Measurements from ENCODE around the gene F8A3.
"Not testable (repeated sequence)": the region's sequence is repeated elsewhere in the genome, so short reads cannot be mapped to it uniquely, and the experiment has no call there.

F8A3 gene

GRCh38 chrX:155458471-155458870, at the start of gene F8A3:
F8A3 (minus strand) TSS chrX:155458620; CDS start chrX:155458600, 20 bp downstream.
- not testable (repeated sequence) for DNase-seq (ENCODE audit: low read depth in 2 of 2)

DNA sequence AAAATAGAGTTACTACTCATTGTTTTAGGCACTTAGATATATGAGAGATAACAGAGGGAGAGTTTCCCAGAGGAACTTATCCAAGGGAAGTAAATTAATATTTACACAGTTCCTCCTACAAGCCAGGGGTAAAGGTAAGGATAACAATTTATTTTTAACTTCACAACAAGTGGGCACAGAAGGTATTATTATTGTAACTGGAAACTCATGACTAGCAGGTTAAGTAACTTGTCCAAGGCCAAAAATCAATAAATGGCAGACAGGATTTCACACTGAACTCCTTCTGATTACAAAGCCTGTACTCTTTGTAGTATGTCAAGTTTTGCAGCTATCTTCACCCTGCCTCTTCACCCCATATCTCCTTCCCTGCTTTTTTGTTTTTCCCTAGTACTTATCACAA, 46.9 kb upstream of the F8A3 start:
- no peak for DNase-seq (ENCODE audit: low read depth in 2 of 2)

- DNase-seq (ENCODE audit: low read depth in 2 of 2) = not testable (repeated sequence)
These were observed 36.7 kb upstream of the F8A3 start for GRCh38 chrX:155495134-155495533.

- DNase-seq (ENCODE audit: low read depth in 2 of 2) = not testable (repeated sequence)
These were observed 33.0 kb upstream of the F8A3 start for GRCh38 chrX:155491421-155491820.

- DNase-seq (ENCODE audit: low read depth in 2 of 2) = not testable (repeated sequence)
These were observed 18.7 kb upstream of the F8A3 start for GRCh38 chrX:155477136-155477535.

- DNase-seq (ENCODE audit: low read depth in 2 of 2) = not testable (repeated sequence)
These were observed 8.0 kb upstream of the F8A3 start for GRCh38 chrX:155466269-155466938.

- DNase-seq (ENCODE audit: low read depth in 2 of 2) = not testable (repeated sequence)
These were observed 2.1 kb upstream of the F8A3 start for GRCh38 chrX:155460501-155460900.

DNA sequence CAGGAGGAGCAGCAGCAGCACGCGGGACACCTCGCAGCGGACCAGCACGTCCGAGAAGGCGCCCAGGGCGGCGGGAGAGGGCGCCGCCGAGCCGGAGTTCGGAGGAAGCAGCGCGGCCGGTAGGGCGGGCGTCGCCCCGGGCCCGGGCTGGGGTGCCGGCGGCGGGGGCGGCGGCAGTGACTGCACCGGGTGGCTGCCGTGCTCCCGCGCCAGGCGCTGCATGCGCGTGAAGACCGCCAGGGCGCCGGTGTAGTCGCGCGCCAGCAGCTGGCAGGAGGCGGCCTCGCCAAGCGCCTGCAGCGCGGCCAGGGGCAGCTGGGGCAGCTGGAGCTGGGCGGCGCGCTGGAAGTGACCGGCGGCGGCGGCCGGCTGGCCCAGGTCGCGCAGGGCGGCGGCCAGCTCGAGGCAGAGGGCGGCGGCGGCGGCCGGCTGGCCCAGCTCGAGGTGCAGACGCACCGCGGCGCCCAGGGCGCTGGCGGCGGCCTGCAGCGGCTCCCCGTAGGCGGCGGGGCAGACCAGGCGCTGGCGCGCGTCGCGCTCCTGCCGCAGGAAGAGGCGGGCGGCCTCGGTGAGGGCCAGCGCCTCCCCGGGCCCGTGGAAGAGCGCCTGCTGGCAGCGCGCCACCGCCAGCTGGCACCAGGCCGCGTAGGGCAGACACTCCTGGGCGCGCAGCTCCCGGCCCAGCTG, 516 bp downstream of the F8A3 start:
- DNase-seq (ENCODE audit: low read depth in 2 of 2) = not testable (repeated sequence)

DNA sequence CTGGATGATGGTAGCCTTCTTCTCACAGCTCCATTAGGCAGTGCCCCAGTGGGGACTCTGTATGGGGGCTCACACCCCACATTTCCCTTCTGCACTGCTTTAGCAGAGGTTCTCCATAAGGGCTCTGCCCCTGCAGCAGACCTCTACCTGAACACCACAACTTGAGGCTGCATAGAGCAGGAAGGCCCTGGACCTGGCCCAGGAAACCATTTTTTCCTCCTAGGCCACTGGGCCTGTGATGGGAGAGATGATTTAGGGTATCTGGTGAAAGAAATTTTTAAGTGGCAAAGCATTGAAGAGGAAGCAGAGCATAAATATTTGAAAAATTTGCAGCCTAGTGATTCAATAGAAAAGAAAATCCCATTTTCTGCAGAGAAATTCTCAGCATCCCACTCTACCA, 17.3 kb downstream of the F8A3 start:
- no peak for DNase-seq (ENCODE audit: low read depth in 2 of 2)

- DNase-seq (ENCODE audit: low read depth in 2 of 2) = no peak
These were observed 22.7 kb downstream of the F8A3 start for GRCh38 chrX:155435744-155436112.

DNA sequence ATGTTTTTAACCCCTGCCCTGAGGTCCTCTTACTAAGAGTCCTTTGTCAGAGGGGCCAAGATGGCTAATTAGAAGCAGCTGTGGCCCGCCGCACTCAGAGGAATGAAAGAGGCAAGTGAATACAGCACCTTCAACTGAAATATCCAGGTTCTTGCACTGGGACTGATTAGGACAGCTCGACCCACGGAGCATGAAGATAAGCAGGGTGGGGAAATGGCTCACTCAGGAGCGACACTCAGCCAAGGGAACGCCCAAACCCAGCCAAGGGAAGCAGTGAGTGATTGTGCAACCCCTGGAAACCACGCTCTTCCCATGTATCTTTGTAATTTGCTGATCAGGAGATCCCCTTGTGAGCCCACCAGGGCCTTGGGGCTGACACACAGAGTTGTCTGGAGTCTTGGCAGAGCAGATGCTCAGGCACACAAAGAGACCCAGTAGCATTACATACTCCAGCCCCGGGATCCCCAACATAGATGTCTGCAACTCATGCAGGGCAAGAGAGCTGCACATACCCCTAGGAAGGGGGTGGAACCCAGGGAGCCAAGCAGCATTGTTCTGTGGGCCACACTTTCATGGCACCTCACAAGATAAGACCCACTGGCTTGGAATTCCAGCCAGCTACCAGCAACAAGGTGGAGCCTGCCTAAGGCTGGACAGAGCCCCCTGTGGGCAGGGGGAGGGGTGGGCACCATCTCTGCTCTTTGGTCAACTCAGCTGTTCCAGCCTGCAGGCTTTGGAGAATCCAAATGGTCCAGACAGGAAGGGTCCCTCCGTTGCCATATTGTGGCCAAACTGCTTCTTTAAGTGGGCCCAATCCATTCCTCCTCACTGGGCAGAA, 23.3 kb downstream of the F8A3 start:
- no peak for DNase-seq (ENCODE audit: low read depth in 2 of 2)

DNA sequence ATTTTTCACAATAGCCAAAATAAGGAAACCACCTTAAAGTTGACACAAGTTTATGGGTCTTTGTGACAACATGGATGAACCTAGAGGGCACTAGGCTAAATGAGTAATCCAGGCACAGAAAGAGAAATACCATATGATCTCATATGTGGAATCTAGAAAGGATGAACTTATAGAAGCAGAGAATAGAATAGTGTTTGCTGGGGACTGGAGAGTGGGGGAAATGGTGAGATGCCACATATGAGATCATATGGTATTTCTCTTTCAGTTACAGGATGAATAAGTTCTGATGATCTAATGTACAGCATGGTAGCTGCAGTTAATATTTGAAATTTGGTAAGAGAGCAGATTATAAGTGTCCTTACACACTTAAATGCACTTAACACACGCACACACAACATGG, 40.7 kb downstream of the F8A3 start:
- no peak for DNase-seq (ENCODE audit: low read depth in 2 of 2)
